HepG2 (cell line): ENCODE data around the gene GOSR1. TPM values are rescaled to one million over a fixed set of nuclear protein-coding genes. Genes with fewer than 3 reads are reported as not detected.

Source experiments
- ATF7-NPFF ChIP-seq: sonication (generic); formaldehyde crosslinking; IDR thresholded peaks from 2 replicates; pipeline ENCODE4 v1.8.1; 2023; ENCODE audit warnings: mild to moderate bottlenecking, low read depth, missing genetic modification reagents, moderate library complexity
- FOXA3 ChIP-seq: IDR thresholded peaks from 2 replicates; pipeline ENCODE4 v1.6.1; 2016; ENCODE audit warnings: missing genetic modification reagents, missing compliant biosample characterization
- HCFC1 ChIP-seq: fragments of 150-350 bp; IDR thresholded peaks from 2 replicates; pipeline ENCODE4 v1.6.1; 2014; ENCODE audit warnings: low read depth, low read length
- MIXL1 ChIP-seq: IDR thresholded peaks from 2 replicates; pipeline ENCODE4 v1.6.1; 2016
- MXD4 ChIP-seq: IDR thresholded peaks from 2 replicates; pipeline ENCODE4 v1.6.1; 2016; ENCODE audit warnings: mild to moderate bottlenecking, missing biosample characterization, missing genetic modification reagents
- NFE2L1 ChIP-seq: sonication (generic); formaldehyde crosslinking; IDR thresholded peaks from 2 replicates; pipeline ENCODE4 v1.4.0; 2020; ENCODE audit warnings: missing genetic modification reagents, mild to moderate bottlenecking, borderline replicate concordance
- PRPF4 ChIP-seq: fragments of 200-400 bp; formaldehyde crosslinking; IDR thresholded peaks from 2 replicates; pipeline ENCODE4 v1.6.1; 2016; ENCODE audit warnings: low read length, low read depth; ENCODE audit not compliant: poor library complexity, severe bottlenecking
- SMAD1 ChIP-seq: sonication (generic); formaldehyde crosslinking; IDR thresholded peaks from 2 replicates; pipeline ENCODE4 v1.4.0; 2020; ENCODE audit warnings: missing genetic modification reagents, low read depth, mild to moderate bottlenecking, borderline replicate concordance
- TAF15 ChIP-seq: fragments of 200-400 bp; formaldehyde crosslinking; IDR thresholded peaks from one replicate; pipeline ENCODE4 v1.6.1; 2018; ENCODE audit warnings: mild to moderate bottlenecking, low read depth, low read length; ENCODE audit not compliant: poor library complexity, severe bottlenecking
- TBX3 ChIP-seq: fragments of 450-650 bp; IDR thresholded peaks from 2 replicates; pipeline ENCODE4 v1.6.1; 2017; ENCODE audit warnings: antibody characterized with exemption, mild to moderate bottlenecking, inconsistent platforms, borderline replicate concordance
- TCF12 ChIP-seq, 2 experiments: fragments of 450-650 bp in 1 of 2; sonication (generic) in 1 of 2; formaldehyde crosslinking in 1 of 2; IDR thresholded peaks; 2 replicates each; pipeline versions ENCODE4 v1.6.1 to v1.8.0; 2017 to 2022; ENCODE audit warnings: antibody characterized with exemption in 1 of 2, mild to moderate bottlenecking in 1 of 2, missing genetic modification reagents in 1 of 2, moderate library complexity in 1 of 2
- ZNF10 ChIP-seq: sonication (generic); formaldehyde crosslinking; IDR thresholded peaks from 2 replicates; pipeline ENCODE4 v1.4.0; 2020; ENCODE audit warnings: mild to moderate bottlenecking, low read depth, missing genetic modification reagents, borderline replicate concordance
- ZNF101 ChIP-seq: sonication (generic); formaldehyde crosslinking; IDR thresholded peaks from 2 replicates; pipeline ENCODE4 v1.4.0; 2020; ENCODE audit warnings: mild to moderate bottlenecking, low read depth, missing genetic modification reagents, borderline replicate concordance
- ZNF143 ChIP-seq: sonication (generic); formaldehyde crosslinking; IDR thresholded peaks from 2 replicates; pipeline ENCODE4 v1.4.0; 2020; ENCODE audit warnings: missing genetic modification reagents
- ZNF382 ChIP-seq: sonication (generic); formaldehyde crosslinking; IDR thresholded peaks from 2 replicates; pipeline ENCODE4 v1.5.0; 2020; ENCODE audit warnings: missing genetic modification reagents, mild to moderate bottlenecking, borderline replicate concordance
- ZNF383 ChIP-seq: sonication (generic); formaldehyde crosslinking; IDR thresholded peaks from 2 replicates; pipeline ENCODE4 v1.4.0; 2020; ENCODE audit warnings: missing genetic modification reagents, mild to moderate bottlenecking, borderline replicate concordance
- ZNF451 ChIP-seq: sonication (generic); formaldehyde crosslinking; IDR thresholded peaks from 2 replicates; pipeline ENCODE4 v1.5.0; 2020; ENCODE audit warnings: mild to moderate bottlenecking, missing genetic modification reagents
- ZNF652 ChIP-seq: IDR thresholded peaks from 2 replicates; pipeline ENCODE4 v1.6.1; 2016; ENCODE audit warnings: low read depth, borderline replicate concordance
- ZNF674 ChIP-seq: sonication (generic); formaldehyde crosslinking; IDR thresholded peaks from 2 replicates; pipeline ENCODE4 v1.5.0; 2020; ENCODE audit warnings: low read depth, mild to moderate bottlenecking, missing genetic modification reagents
- ZNF761 ChIP-seq: sonication (generic); formaldehyde crosslinking; conservative IDR thresholded peaks from 2 replicates; pipeline ENCODE4 v1.4.0; 2020; ENCODE audit warnings: mild to moderate bottlenecking, missing genetic modification reagents
- ZNF839 ChIP-seq: sonication (generic); formaldehyde crosslinking; IDR thresholded peaks from 2 replicates; pipeline ENCODE4 v1.4.0; 2020; ENCODE audit warnings: missing genetic modification reagents, mild to moderate bottlenecking, borderline replicate concordance
- ZNF883 ChIP-seq: sonication (generic); formaldehyde crosslinking; IDR thresholded peaks from 2 replicates; pipeline ENCODE4 v1.5.1; 2020; ENCODE audit warnings: mild to moderate bottlenecking, missing genetic modification reagents; ENCODE audit errors: not compliant biosample characterization
- polyA plus RNA-seq, 8 experiments: library from polyadenylated mRNA; depleted of rRNA in 3 of 8; stranded (reverse) in 7 of 8; unstranded in 1 of 8; fragments of >200 nt; fragmentation: Illumina TruSeq in 4 of 8; extraction: Trizol in 4 of 8; gene quantifications; 2 replicates each; pipeline versions ENCODE4 v1.2.1 to v1.2.3, GENCODE V29; 2011 to 2016; ENCODE audit warnings: low read depth in 4 of 8, missing spikeins in 1 of 8, mixed read lengths in 1 of 8; ENCODE audit not compliant: insufficient read depth in 1 of 8
- total RNA-seq, 5 experiments: library from RNA; depleted of rRNA; stranded (reverse); fragments of >200 nt; fragmentation: Illumina TruSeq; extraction: Trizol; gene quantifications; 2 replicates each; pipeline ENCODE4 v1.2.3, GENCODE V29; 2016; ENCODE audit warnings: low read depth in 1 of 5
- TF ChIP-seq, protein P1 (sequence below): sonication (generic); formaldehyde crosslinking; IDR thresholded peaks from 2 replicates; pipeline ENCODE4 v1.8.0; 2022; ENCODE audit warnings: missing genetic modification reagents, low read depth, mild to moderate bottlenecking, borderline replicate concordance
- TF ChIP-seq, protein P2 (sequence below): sonication (generic); formaldehyde crosslinking; IDR thresholded peaks from 2 replicates; pipeline ENCODE4 v1.4.0; 2020; ENCODE audit warnings: missing genetic modification reagents
- TF ChIP-seq, protein P3 (sequence below): sonication (generic); formaldehyde crosslinking; conservative IDR thresholded peaks from 2 replicates; pipeline ENCODE4 v1.8.0; 2022; ENCODE audit warnings: mild to moderate bottlenecking, moderate library complexity, missing genetic modification reagents

GOSR1 gene
- total and polyA plus RNA-seq, 2 of the 13 experiments (the other 11 are each of a cell fraction or from before 2014, with no cell fraction given), result 15.8 to 37.0 TPM

DNA sequence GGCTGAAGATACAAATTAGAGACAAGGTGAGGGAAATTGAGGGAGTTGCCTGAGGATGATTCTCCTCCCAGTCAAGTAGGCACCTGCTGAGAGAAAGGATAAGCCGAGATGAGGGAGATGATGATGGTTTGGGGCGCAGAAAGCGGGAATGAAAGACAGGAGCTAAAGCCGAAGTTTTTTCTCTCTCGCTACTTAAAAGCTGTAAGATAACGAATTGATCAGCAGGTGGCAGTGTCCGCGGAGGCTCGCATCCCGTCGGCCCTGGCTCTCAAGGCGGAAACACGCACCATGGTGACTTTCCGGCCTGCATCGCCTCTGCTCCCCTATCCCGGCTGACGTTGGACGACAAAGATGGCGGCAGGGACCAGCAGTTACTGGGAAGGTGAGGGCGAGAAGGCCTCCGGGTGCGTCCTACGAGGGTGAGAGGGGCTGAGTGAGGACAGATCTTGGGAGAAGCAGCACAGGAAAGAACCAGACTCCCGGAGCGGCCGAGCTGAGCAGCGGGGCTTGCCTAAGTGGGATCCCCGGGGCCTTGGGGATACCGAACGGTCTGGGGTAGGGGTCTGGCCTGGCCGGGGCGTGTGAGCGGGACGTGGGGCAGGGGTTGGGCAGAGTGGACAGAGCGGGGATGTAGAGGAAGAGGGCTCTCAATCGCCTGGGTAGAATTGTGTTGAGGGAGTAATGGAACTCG is at the start of gene GOSR1 (continued):
- TF ChIP-seq HCFC1 (peak; percentile 40), ZNF761 (CRISPR knock-in tag) (no peak), ZNF383 (CRISPR knock-in tag) (no peak), FOXA3 (CRISPR knock-in tag) (peak; percentile 75), MXD4 (CRISPR knock-in tag) (peak; percentile 75; the same call in 1 of the 2 replicates), TBX3 (no peak), ZNF382 (CRISPR knock-in tag) (no peak), ZNF10 (CRISPR knock-in tag) (no peak), ZNF101 (CRISPR knock-in tag) (no peak), ATF7-NPFF (peak; percentile 56; the same call in 1 of the 2 replicates), TCF12 (IDR thresholded peaks at IDR 0.05) (no peak), TCF12 (CRISPR knock-in tag; IDR thresholded peaks at IDR 0.05) (no peak), ZNF674 (CRISPR knock-in tag) (no peak), ZNF143 (CRISPR knock-in tag) (peak; percentile 87), ZNF451 (CRISPR knock-in tag) (0 out of 2 replicates have a peak, but pooled peaks have one; percentile 65), NFE2L1 (CRISPR knock-in tag) (no peak), ZNF839 (CRISPR knock-in tag) (peak; percentile 72; the same call in 1 of the 2 replicates), PRPF4 (no peak), MIXL1 (CRISPR knock-in tag) (peak; percentile 95), TAF15 (no peak), ZNF652 (CRISPR knock-in tag) (peak; percentile 30; the same call in 1 of the 2 replicates), SMAD1 (peak; percentile 85; the same call in 1 of the 2 replicates), ZNF883 (CRISPR knock-in tag) (peak; percentile 76)
- TF ChIP-seq, protein P1, sequence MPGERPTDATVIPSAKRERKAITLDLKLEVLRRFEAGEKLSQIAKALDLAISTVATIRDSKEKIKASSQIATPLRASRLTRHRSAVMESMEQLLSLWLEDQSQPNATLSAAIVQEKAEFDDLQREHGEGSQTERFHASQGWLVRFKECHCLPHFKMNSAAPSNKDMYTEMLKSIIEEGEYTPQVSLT (CRISPR knock-in tag), result no peak
- TF ChIP-seq, protein P2, sequence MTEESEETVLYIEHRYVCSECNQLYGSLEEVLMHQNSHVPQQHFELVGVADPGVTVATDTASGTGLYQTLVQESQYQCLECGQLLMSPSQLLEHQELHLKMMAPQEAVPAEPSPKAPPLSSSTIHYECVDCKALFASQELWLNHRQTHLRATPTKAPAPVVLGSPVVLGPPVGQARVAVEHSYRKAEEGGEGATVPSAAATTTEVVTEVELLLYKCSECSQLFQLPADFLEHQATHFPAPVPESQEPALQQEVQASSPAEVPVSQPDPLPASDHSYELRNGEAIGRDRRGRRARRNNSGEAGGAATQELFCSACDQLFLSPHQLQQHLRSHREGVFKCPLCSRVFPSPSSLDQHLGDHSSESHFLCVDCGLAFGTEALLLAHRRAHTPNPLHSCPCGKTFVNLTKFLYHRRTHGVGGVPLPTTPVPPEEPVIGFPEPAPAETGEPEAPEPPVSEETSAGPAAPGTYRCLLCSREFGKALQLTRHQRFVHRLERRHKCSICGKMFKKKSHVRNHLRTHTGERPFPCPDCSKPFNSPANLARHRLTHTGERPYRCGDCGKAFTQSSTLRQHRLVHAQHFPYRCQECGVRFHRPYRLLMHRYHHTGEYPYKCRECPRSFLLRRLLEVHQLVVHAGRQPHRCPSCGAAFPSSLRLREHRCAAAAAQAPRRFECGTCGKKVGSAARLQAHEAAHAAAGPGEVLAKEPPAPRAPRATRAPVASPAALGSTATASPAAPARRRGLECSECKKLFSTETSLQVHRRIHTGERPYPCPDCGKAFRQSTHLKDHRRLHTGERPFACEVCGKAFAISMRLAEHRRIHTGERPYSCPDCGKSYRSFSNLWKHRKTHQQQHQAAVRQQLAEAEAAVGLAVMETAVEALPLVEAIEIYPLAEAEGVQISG, result peak; percentile 100
- TF ChIP-seq, protein P3, sequence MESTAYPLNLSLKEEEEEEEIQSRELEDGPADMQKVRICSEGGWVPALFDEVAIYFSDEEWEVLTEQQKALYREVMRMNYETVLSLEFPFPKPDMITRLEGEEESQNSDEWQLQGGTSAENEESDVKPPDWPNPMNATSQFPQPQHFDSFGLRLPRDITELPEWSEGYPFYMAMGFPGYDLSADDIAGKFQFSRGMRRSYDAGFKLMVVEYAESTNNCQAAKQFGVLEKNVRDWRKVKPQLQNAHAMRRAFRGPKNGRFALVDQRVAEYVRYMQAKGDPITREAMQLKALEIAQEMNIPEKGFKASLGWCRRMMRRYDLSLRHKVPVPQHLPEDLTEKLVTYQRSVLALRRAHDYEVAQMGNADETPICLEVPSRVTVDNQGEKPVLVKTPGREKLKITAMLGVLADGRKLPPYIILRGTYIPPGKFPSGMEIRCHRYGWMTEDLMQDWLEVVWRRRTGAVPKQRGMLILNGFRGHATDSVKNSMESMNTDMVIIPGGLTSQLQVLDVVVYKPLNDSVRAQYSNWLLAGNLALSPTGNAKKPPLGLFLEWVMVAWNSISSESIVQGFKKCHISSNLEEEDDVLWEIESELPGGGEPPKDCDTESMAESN, result peak; percentile 97
